Testis (tissue), 3 donors: ENCODE data around the gene TEAD2. TPM values are rescaled to one million over a fixed set of nuclear protein-coding genes. Genes with fewer than 3 reads are reported as not detected.

Experiments used
- DNase-seq: peaks from one replicate; pipeline ENCODE4 v3.0.0-alpha.2; 2019
- H3K27ac ChIP-seq, 2 donors: fragments of 200-600 bp; sonication (generic); one replicate each; pipeline ENCODE4 v1.5.1; 2019
- H3K27me3 ChIP-seq: fragments of 200-600 bp; sonication (generic); one replicate; pipeline ENCODE4 v1.5.1; 2019
- H3K36me3 ChIP-seq: fragments of 200-600 bp; sonication (generic); one replicate; pipeline ENCODE4 v1.5.1; 2017; ENCODE audit warnings: low read depth; ENCODE audit errors: missing control alignments
- H3K4me1 ChIP-seq: fragments of 200-600 bp; sonication (generic); one replicate; pipeline ENCODE4 v1.5.1; 2019
- H3K4me3 ChIP-seq, 2 donors: fragments of 200-600 bp; sonication (generic); one replicate each; pipeline ENCODE4 v1.5.1; 2017 to 2019
- H3K9me3 ChIP-seq: fragments of 200-600 bp; sonication (generic); one replicate; pipeline ENCODE4 v1.5.1; 2017
- POLR2A ChIP-seq: fragments of 450-650 bp; IDR thresholded peaks from one replicate; pipeline ENCODE4 v1.6.1; 2017; ENCODE audit warnings: antibody characterized with exemption, mild to moderate bottlenecking, moderate library complexity
- WGBS, 2 donors: methylation state at CpG; one replicate each; pipeline ENCODE4 v1.1.5; 2018; 5-methylcytosine and 5-hydroxymethylcytosine counted together
- intact Hi-C: fragments of 100-400 bp; cut with DNase I; formaldehyde crosslinking; loops from one replicate; pipeline ENCODE4 v1.15.1; 2023; ENCODE audit warnings: low total_unique reads
- polyA plus RNA-seq: library from polyadenylated mRNA; stranded (reverse); fragments of 350-450 nt; fragmentation: Illumina TruSeq; extraction: RNeasy Lipid Tissue Mini Kit (QIAGEN cat#74804); gene quantifications from one replicate; pipeline ENCODE4 v1.2.3, GENCODE V29; 2014; ENCODE audit warnings: low read depth, low replicate concordance; ENCODE audit not compliant: insufficient read depth
- total RNA-seq, 2 donors: library from RNA; depleted of rRNA; stranded (reverse); fragments of >200 nt; gene quantifications; one replicate each; pipeline ENCODE4 v1.2.3, GENCODE V29; 2016
- TF ChIP-seq, protein P1 (sequence below), 3 experiments: fragments of 450-650 bp in 2 of 3; fragments of 200-600 bp in 1 of 3; sonication (generic) in 1 of 3; IDR thresholded peaks; one replicate each; pipeline ENCODE4 v1.5.1; 2016 to 2019; ENCODE audit warnings: antibody characterized with exemption in 3 of 3, mild to moderate bottlenecking in 2 of 3, moderate library complexity in 1 of 3

The TEAD2 gene
- total and polyA plus RNA-seq, 3 donors from 2014 or later, result 12.6 to 29.6 (median 20.8) TPM

GRCh38 chr19:49389406-49389805 lies 27.2 kb upstream of the TEAD2 start:
- 92 to 93% methylated on average over 12 to 20 of the region's 20 CpGs for WGBS, 2 donors
- H3K27me3 ChIP-seq, result no peaks in the 10 kb centered on the region

GRCh38 chr19:49387936-49388372 lies 25.7 kb upstream of the TEAD2 start, which contains the start of gene KASH5:
TSS of gene KASH5 (plus strand) at chr19:49388249. CDS start at chr19:49390884, 2,635 bp downstream.
- H3K4me1 ChIP-seq, result no peaks in the 10 kb centered on the region
- peak within 1 kb of the TSS in 1 of 2 donors; percentile 54 for H3K27ac ChIP-seq
- TF ChIP-seq, protein P1, sequence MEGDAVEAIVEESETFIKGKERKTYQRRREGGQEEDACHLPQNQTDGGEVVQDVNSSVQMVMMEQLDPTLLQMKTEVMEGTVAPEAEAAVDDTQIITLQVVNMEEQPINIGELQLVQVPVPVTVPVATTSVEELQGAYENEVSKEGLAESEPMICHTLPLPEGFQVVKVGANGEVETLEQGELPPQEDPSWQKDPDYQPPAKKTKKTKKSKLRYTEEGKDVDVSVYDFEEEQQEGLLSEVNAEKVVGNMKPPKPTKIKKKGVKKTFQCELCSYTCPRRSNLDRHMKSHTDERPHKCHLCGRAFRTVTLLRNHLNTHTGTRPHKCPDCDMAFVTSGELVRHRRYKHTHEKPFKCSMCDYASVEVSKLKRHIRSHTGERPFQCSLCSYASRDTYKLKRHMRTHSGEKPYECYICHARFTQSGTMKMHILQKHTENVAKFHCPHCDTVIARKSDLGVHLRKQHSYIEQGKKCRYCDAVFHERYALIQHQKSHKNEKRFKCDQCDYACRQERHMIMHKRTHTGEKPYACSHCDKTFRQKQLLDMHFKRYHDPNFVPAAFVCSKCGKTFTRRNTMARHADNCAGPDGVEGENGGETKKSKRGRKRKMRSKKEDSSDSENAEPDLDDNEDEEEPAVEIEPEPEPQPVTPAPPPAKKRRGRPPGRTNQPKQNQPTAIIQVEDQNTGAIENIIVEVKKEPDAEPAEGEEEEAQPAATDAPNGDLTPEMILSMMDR (IDR thresholded peaks at IDR 0.05), result no peak
- TF ChIP-seq POLR2A, result no peak
- intact Hi-C loops, result no loop called here
- DNase-seq, result peak; percentile 85
- H3K4me3 ChIP-seq, result peak within 1 kb of the TSS; percentile 27 to 55
- no peaks in the 10 kb centered on the region for H3K36me3 ChIP-seq
- H3K9me3 ChIP-seq, result no peaks in the 10 kb centered on the region
- 30 to 36% methylated on average over 22 to 40 of the region's 40 CpGs for WGBS, 2 donors
- no peaks in the 10 kb centered on the region for H3K27me3 ChIP-seq

More at GRCh38 chr19:49389406-49389805, 27.2 kb upstream of the TEAD2 start:
- no peaks in the 10 kb centered on the region for H3K4me1 ChIP-seq
- H3K4me3 ChIP-seq, result no peak overlapping the region
- no peak overlapping the region for H3K27ac ChIP-seq
- intact Hi-C loops, result no loop called here
- TF ChIP-seq POLR2A, result no peak
- TF ChIP-seq, protein P1 (IDR thresholded peaks at IDR 0.05), result no peak
- no peaks in the 10 kb centered on the region for H3K9me3 ChIP-seq
- DNase-seq, result no peak
- no peaks in the 10 kb centered on the region for H3K36me3 ChIP-seq

- Histone ChIP-seq H3K9me3 (no peaks in the 10 kb centered on the region), H3K27ac (no peak overlapping the region), H3K4me1 (no peaks in the 10 kb centered on the region), H3K27me3 (no peaks in the 10 kb centered on the region), H3K36me3 (no peaks in the 10 kb centered on the region), H3K4me3 (no peak overlapping the region)
- TF ChIP-seq, protein P1 (IDR thresholded peaks at IDR 0.05), result no peak
- TF ChIP-seq POLR2A, result no peak
- intact Hi-C loops, result no loop called here
- DNase-seq, result no peak
- 48 to 95% methylated on average over 1 of the region's 1 CpG for WGBS, 2 donors
Measured at GRCh38 chr19:49383599-49383998, 21.4 kb upstream of the TEAD2 start.

GRCh38 chr19:49382639-49383038 lies 20.4 kb upstream of the TEAD2 start:
- 93% methylated on average over 5 of the region's 5 CpGs for WGBS, 2 donors
- Histone ChIP-seq H3K4me1 (no peaks in the 10 kb centered on the region), H3K36me3 (no peaks in the 10 kb centered on the region), H3K27ac (no peak overlapping the region), H3K4me3 (no peak overlapping the region), H3K27me3 (no peaks in the 10 kb centered on the region), H3K9me3 (no peaks in the 10 kb centered on the region)
- intact Hi-C loops, result no loop called here
- no peak for DNase-seq
- TF ChIP-seq, protein P1 (IDR thresholded peaks at IDR 0.05), result no peak
- no peak for TF ChIP-seq POLR2A

DNA sequence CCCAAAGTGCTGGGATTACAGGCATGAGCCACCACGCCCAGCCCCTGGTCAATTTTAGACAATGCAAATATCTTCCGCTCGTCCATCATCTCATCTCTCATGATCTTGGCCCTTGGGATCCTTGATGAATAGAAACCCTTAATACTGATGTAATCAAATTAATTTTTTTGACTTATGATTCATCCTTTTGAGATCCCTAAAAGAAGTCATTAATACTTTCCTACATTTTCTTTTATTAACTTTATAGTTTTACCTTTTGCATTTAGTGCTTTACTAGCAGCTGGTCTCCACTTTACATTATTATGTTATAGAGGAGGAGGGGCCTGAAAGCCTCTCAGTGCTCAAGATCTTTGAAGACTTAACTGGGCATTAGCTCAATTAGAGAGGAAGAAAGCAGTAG lies 18.2 kb upstream of the TEAD2 start:
- no peaks in the 10 kb centered on the region for H3K36me3 ChIP-seq
- 92 to 93% methylated on average over 3 of the region's 3 CpGs for WGBS, 2 donors
- intact Hi-C loops, result no loop called here

More for the DNA sequence above, 18.2 kb upstream of the TEAD2 start:
- Histone ChIP-seq H3K4me3 (no peak overlapping the region), H3K4me1 (no peaks in the 10 kb centered on the region), H3K9me3 (no peaks in the 10 kb centered on the region), H3K27me3 (no peaks in the 10 kb centered on the region), H3K27ac (no peak overlapping the region)
- no peak for DNase-seq
- TF ChIP-seq, protein P1 (IDR thresholded peaks at IDR 0.05), result no peak
- no peak for TF ChIP-seq POLR2A
